Measurements from ENCODE around the gene LSM5.
A peak's percentile ranks its signal among the peaks of the same experiment; 100 is the strongest.
"Not testable (repeated sequence)": the region's sequence is repeated elsewhere in the genome, so short reads cannot be mapped to it uniquely, and the experiment has no call there.

LSM5 gene

DNA sequence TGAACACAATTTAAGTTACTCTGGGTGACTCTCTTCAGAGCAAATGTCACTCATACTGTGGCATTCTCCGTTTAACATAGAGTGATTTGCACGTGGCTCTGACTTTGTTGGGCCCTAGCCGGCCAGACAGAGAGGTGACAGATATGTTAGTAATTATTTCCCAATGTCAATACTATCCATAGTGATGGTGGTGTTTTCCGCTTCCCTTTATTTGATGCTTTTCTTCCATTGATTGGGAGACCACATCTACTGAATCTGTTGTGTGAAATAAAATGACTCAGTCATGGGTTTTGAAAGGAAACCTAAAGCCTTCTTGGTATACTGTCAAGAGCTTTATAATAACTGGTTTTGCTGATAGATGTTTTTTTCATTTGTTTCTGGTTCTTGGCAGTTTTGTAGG lies 12.5 kb upstream of the LSM5 start:
- DNase-seq, result peak; percentile 66

DNA sequence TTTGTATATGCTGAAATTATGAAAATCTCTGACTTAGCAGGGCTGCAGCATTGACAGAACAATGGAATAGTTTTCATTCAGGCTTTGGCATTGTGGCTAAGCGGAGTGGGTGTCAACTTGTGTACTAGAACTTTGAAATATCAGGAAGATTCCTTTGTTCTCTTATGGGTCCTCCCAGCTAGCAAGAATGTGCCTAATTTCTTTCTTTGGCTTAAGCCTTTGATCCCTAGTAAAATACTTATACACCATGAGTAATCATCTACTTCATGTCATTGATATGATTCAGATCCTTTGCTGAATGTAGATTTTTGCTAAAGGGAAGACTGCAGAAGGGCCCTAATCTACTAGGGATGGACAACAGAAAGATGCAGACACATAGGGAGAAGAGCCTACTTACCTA lies 11.3 kb upstream of the LSM5 start:
- no peak for DNase-seq

GRCh38 chr7:32500922-32501341 lies 10.8 kb upstream of the LSM5 start:
- peak; percentile 48 for DNase-seq

GRCh38 chr7:32500216-32500615 lies 10.0 kb upstream of the LSM5 start:
- DNase-seq, result not testable (repeated sequence)

DNA sequence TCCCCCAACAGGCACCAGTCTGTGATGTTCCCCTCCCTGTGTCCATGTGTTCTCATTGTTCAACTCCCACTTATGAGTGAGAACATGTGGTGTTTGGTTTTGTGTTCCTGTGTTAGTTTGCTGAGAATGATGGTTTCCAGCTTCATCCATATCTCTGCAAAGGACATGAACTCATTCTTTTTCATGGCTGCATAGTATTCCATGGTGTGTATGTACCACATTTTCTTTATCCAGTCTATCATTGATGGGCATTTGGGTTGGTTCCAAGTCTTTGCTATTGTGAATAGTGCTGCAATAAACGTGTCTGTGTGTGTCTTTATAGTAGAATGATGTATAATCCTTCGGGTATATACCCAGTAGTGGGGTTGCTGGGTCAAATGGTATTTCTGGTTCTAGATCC lies 9.6 kb upstream of the LSM5 start:
- not testable (repeated sequence) for DNase-seq

- no peak for DNase-seq
These were observed 6.1 kb upstream of the LSM5 start for GRCh38 chr7:32496052-32496813.

DNA sequence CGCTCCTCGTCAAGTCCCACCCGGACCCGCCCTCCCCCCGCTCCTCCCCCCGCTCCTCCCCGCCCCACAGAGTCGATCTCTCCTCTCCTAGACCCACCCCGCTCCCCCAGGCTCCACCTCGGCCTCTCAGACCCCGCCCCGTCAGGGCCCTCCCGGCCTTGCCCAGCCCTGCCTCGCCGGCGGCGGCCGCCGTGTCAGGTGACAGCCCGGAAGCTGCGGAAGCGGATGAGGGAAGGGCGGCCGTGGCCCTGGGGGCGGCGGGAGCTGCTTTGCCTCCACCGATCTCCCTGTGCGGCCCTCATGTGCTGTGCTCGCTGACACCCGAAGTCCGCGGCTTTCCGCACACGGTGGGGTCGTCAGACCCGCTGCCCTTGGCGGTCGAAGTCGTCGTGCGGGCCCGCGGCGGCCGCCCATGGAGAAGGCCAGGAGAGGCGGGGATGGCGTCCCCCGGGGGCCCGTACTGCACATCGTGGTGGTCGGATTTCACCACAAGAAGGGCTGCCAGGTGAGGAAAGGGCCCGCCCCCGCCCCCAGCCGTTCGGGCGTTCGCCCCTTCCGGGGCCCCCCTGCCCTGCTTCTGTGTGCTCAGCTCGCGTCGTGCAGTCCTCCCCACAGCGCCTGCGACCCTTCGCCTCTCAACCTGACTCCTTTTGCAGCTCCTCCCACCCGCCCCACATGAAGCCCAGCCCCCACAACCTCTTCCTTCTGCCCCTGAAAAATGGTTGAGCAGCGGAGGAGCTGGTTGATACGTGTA lies 5.3 kb upstream of the LSM5 start, which contains the start of gene AVL9:
TSS of gene AVL9 (plus strand) at position 192 of the 754 bp plus-strand sequence. CDS start at position 413, 221 bp downstream.
- peak; percentile 99 for DNase-seq

DNA sequence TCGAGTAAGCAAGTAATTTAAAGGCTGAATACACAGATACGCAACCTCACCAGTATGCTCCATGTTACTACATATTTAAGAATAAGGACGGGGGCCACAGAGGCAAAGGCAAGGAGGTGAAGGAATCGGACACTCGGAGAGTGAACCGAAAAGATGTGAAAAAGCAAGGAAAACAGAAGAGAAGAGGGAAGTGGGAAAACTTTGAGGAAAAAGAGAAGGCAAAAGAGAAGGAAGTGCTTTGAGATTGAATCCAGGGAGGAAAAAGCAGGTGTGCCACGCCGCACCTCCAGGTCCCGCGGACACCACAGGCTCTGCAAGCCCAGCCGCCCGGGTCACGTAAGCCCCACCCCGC lies 4.7 kb upstream of the LSM5 start:
- DNase-seq, result no peak

DNA sequence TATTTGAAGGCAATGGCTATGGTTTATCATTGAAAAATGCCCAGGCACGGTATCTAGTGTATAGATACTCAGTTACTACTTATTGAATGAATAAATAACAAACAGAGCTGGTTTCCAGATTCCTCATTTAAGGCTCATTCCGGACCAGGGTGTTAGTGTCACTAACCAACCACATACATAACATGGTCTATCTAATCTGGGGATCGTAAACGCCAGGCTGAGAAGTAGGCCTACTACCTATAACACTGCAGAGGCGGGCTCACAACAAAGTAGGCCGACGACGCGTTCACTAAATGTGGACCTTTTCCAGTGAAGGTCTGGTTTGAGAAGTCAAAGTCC lies 423 bp downstream of the LSM5 start:
- no peak for DNase-seq

- DNase-seq, result no peak
These were observed 8.3 kb downstream of the LSM5 start for GRCh38 chr7:32481921-32482320.

GRCh38 chr7:32481176-32481575 lies 9.0 kb downstream of the LSM5 start:
- no peak for DNase-seq

GRCh38 chr7:32479574-32480200 lies 10.5 kb downstream of the LSM5 start:
- DNase-seq, result peak; percentile 44

- no peak for DNase-seq
These were observed 12.6 kb downstream of the LSM5 start for GRCh38 chr7:32477649-32477980.

DNA sequence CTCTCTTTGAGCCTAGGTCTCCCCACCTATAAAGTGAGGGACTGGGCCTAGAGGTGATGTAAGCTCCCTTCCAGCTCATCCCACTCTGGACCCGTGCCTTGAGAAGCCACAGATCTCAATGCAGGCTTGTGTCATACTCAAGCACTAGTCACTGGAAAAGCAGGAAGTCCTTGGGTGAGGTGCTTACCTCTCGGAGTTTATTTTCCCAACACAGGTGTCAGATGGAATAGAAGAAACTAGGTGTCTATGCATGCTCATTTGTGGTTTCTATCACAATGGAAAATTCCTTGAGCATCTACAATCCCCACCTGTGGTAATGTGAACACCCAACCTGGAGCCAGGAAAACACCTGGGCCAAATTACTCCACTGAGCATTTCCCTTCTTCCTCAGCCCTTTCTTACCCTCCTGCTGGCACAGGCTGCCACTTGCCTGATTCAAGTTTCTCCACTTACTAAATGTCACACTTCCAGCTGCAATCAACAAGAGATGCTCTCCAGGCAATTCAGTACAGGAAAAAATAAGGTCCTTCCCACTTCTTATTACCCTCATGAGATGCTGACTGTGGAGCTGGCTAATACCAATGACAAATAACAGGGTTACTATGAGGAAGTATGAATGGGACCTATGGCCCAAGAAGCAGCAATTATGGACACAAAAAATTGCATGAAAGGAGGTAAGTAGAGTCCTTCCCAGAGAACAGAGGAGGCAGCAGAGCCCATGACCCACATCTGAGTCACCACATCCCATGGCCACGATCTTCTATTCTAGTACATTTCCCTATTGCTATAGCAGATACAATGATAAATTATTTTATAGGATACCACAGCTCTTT lies 13.1 kb downstream of the LSM5 start:
- no peak for DNase-seq

GRCh38 chr7:32474008-32474407 lies 16.2 kb downstream of the LSM5 start:
- no peak for DNase-seq

GRCh38 chr7:32472015-32472414 lies 18.2 kb downstream of the LSM5 start:
- no peak for DNase-seq

GRCh38 chr7:32470871-32471270 lies 19.3 kb downstream of the LSM5 start:
- no peak for DNase-seq

DNA sequence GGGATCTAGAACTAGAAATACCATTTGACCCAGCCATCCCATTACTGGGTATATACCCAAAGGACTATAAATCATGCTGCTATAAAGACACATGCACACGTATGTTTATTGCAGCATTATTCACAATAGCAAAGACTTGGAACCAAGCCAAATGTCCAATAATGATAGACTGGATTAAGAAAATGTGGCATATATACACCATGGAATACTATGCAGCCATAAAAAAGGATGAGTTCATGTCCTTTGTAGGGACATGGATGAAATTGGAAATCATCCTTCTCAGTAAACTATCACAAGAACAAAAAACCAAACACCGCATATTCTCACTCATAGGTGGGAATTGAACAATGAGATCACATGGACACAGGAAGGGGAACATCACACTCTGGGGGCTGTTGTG lies 20.2 kb downstream of the LSM5 start:
- not testable (repeated sequence) for DNase-seq

GRCh38 chr7:32464641-32465416 lies 25.4 kb downstream of the LSM5 start:
- not testable (repeated sequence) for DNase-seq

GRCh38 chr7:32462977-32463376 lies 27.2 kb downstream of the LSM5 start:
- DNase-seq, result no peak

GRCh38 chr7:32462451-32462850 lies 27.7 kb downstream of the LSM5 start:
- no peak for DNase-seq

- DNase-seq, result no peak
These were observed 28.7 kb downstream of the LSM5 start for GRCh38 chr7:32461484-32461883.

Data from activated CD4-positive, alpha-beta T cell treated with anti-CD3 and anti-CD28 coated beads, Interleukin-2, Interleukin-6, amounts not matched to agents 100 ng/mL and 50 ng/mL, durations not matched to agents 16 hours and 8 hours (primary cell).